PC-3 (cell line): Measurements from ENCODE around the gene EXO1.
"Not testable (repeated sequence)": the region's sequence is repeated elsewhere in the genome, so short reads cannot be mapped to it uniquely, and the experiment has no call there.

Experiments used
- CTCF ChIP-seq: fragments of 300-600 bp; sonication (generic); conservative IDR thresholded peaks from 2 replicates; pipeline ENCODE4 v1.5.1; 2017; ENCODE audit warnings: antibody characterized with exemption, low read depth, mild to moderate bottlenecking, low read length
- EZH2 ChIP-seq: fragments of 300-600 bp; sonication (generic); IDR thresholded peaks from one replicate; pipeline ENCODE4 v1.6.1; 2017; ENCODE audit warnings: antibody characterized with exemption, mild to moderate bottlenecking, low read length; ENCODE audit not compliant: unreplicated experiment
- EZH2phosphoT487 ChIP-seq: fragments of 300-600 bp; sonication (generic); IDR thresholded peaks from 2 replicates; pipeline ENCODE4 v1.6.1; 2018; ENCODE audit warnings: mild to moderate bottlenecking, antibody characterized with exemption, low read length, borderline replicate concordance

- not testable (repeated sequence) for TF ChIP-seq CTCF, EZH2phosphoT487, EZH2
These were observed 21.4 kb upstream of the EXO1 start for GRCh38 chr1:241826613-241827012.
